Effector CD4-positive, alpha-beta T cell (primary cell): Measurements from ENCODE around the gene ANTKMT.

Experiments
- DNase-seq: peaks from one replicate; pipeline ENCODE4 v3.0.0-alpha.2; 2020

ANTKMT gene

DNA sequence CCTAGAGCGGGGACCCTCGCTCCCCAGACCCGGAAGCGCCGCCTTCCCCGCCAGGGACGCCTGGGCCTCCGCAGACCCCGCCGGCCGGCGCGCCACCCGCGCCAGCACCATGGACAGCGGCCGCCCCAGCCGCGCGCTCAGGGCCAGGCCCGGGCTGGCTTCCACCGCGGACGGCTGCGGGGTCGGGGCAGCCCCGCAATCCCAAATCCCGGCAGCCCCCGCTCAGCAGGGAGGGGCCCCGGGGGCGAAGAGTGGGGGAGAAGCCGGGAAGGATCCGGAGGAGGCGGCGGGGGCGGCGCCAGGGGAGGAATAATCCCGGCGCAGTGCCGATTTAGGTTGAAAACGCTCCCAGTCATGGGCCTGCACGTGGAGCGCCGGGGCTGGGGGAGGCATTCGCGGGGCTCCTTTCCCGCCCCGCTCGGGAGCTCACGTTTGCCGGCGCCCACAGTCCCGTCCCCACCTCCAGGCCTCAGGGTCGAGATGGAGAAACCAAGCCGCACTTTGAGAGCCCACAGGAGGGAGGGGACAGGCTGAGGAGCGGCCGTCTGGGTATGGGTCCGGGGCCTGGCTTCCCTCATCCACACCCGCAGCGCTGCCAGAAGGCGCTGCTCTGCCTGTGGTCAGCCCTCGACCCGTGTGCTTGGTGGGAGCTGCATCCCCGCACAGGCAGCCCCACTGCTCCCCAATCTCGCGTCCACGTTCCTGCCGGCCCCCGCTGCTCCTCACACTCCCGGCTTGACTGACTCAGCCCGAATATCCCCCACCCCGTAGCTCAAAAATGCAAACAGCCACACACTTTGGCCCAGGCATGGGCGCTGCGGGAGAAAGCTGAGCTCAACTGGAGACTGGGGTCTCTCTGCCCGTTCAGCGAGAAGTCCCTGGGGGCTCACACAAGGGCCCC lies 20.0 kb upstream of the ANTKMT start:
- peak; percentile 42 for DNase-seq

- no peak for DNase-seq
These were observed 18.6 kb upstream of the ANTKMT start for GRCh38 chr16:702341-702740.

GRCh38 chr16:703406-703805 lies 17.5 kb upstream of the ANTKMT start:
- no peak for DNase-seq

GRCh38 chr16:704047-704446 lies 16.9 kb upstream of the ANTKMT start:
- no peak for DNase-seq

- DNase-seq, result no peak
These were observed 16.2 kb upstream of the ANTKMT start for GRCh38 chr16:704552-705380.

DNA sequence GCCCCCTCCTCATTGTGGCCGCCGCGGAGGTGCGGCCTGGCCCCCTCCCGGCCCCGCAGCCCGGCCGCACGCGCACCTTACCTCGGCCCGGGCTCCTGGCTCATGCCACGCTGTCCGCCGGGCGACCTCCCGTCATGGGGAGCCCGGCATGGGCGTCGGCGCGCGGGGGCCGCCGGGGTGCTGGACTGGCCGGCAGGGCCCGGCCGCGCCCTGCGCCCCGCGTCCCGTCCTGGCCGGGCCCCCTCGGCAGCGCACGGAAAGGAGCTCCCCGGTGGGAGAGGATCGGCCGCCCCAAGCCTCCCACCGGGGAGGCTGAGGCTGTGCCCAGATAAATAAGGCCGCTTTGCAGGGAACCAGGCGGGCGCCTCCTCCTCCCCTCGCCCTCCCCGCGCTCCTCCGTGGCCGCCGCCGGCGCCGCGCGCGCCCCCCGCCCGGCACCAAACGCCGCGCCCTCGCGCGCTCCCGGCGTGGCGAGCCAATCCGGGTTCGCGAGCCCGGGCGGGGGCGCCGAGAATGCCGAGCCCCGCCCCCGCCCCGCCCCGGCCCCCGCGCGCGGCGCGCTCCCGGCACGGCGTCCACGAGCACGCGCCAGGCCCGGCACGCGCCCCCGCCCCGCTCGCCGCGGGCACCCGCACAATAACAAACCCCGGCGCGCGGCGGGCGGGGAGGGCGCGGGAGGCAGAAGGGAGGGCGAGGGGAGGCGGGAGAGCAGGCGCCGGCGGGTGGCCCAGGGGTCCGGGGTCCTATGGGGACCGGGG lies 15.3 kb upstream of the ANTKMT start, which contains the start of gene FBXL16:
Gene FBXL16 (minus strand): TSS at position 371 of the 758 bp plus-strand sequence. CDS start 8,396 bp downstream, outside the sequence.
- no peak for DNase-seq

DNA sequence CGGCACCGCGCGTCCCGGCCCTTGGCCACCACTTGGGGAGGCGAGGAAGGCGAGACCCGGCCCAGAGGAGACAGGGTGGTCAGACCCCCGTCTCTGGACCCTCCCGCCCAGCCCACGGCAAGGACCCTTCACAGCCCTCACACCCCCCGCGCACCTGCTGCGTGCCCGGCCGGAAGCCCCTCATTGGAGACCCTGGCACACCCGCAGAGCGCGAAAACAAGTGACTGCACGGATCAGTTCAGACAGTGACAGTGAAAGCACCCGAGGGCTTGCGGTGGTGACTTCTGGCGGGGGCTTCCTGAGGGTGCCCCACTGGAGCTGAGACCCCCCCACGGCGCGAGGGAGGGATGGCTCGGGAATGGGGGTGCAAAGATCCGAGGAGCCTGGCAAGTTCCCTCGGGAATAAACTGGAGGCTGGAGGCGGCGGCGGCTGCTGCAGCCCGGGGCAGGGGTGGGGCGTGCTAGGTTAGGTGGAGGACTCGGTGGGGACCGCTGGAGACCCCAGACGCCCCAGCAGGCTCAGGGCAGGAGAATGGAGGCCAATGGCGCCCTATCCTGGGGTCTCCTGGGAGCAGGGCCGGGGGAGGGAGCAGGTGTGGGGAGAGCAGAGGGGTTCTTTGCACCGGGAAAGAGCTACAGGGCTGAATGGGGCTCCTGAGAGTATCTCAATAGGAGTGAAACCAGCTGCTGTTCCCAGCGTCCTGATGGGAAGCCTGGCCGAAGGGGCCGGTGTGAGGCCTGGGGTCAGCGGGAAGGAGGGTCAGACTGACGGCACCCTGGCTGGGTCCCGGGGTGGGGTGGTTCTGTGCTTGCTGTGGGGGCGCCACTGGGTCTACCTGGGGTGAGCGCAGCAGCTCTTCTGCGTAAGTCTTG lies 14.5 kb upstream of the ANTKMT start:
- no peak for DNase-seq

DNA sequence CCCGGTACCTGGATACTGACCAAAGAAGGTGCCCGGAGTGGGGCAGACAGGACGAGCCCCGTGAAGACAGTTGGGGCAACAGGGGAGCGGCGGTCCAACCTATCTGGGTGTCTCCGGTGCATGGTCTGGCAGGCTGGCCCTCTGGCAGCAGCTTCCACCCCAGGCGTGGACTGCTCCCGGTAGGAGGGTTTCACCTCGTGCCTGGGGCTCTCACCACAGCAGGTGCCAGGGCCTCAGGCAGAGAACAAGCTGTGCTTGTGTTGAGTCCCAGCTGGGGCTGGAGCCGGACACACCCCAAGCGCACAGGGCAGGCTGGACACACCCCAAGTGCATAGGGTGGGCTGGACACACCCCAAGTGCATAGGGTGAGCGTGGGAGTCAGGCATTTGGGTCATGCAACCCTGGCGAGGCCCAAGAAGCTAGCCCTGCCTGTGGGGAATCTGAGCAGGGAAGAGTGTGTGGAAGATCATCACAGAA lies 13.8 kb upstream of the ANTKMT start:
- no peak for DNase-seq

DNA sequence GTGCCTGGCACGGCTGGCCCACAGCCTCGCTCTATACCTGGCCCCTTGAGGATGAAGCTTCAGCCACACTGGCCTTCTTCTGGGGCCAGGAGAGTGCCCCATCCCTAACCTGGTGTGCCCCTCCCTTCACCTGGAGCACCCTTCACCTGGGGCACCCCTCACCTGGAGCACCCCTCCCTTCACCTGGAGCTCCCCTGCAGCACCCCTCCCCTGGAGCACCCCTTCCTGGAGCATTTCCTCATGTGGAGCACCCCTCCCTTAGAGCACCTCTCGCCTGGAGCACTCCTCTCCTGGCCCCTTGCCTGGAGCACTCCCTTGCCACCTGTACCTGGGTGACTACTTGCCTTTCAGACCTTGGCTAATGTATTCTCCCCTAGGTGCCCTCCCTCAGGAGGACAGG lies 12.9 kb upstream of the ANTKMT start:
- no peak for DNase-seq

- DNase-seq, result no peak
These were observed 12.0 kb upstream of the ANTKMT start for GRCh38 chr16:708959-709358.

GRCh38 chr16:709566-710499 lies 11.1 kb upstream of the ANTKMT start:
- no peak for DNase-seq

GRCh38 chr16:710500-711075 lies 10.4 kb upstream of the ANTKMT start:
- no peak for DNase-seq

GRCh38 chr16:711084-711483 lies 9.9 kb upstream of the ANTKMT start:
- no peak for DNase-seq

- DNase-seq, result peak; percentile 78
These were observed 9.2 kb upstream of the ANTKMT start for GRCh38 chr16:711548-712320.

DNA sequence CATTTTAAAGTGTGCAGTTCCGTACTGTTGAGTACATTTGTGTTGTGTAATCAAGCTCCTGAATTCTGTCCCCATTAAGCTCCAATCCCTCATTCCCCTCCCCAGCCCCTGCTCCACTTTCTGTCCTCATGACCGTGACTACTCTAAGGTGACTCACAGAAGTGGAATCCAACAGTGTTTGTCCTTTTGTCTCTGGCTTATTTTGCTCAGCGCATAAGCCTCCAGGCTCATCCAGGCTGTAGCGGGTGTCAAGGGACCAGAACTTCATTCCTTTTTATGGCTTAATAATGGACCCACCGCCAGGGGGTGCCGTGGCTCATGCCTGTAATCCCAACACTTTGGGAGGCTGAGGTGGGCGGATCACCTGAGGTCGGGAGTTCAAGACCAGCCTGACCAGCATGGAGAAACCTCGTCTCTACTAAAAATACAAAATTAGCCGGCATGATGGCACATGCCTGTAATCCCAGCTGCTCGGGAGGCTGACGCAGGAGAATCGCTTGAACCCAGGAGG lies 8.2 kb upstream of the ANTKMT start:
- peak; percentile 38 for DNase-seq

DNA sequence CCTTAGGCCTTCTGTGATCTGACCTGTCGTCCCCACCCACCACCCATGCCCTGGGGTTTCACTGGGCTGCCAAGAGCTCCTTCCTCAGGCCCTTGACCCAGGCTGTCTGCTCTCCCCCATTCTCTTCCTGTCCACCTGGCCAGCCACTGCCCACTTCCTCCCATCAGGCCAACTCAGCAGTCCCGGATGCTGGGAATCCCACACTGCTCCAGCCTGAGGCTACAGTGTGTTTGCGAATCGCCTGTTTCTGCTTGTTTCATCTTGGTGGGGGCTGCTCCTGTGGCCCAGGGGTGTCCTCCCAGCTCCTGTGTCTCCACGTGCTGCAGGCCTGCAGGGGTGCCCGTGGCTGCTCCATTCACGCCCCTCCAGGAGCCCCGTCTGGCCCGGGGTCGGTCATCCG lies 6.9 kb upstream of the ANTKMT start:
- no peak for DNase-seq

GRCh38 chr16:714558-715476 lies 6.1 kb upstream of the ANTKMT start, which contains the start of gene METRN:
TSS of gene METRN (plus strand) at chr16:715118. CDS start at chr16:715290, 172 bp downstream.
- peak; percentile 83 for DNase-seq
